GM19351 (cell line): Measurements from ENCODE around the gene NEXMIF.
"Not testable (repeated sequence)": the region's sequence is repeated elsewhere in the genome, so short reads cannot be mapped to it uniquely, and the experiment has no call there.

ENCODE experiments used
- ATAC-seq: cut with Tn5 transposase; IDR thresholded peaks from one replicate; pipeline ENCODE4 v1.9.1; 2021; ENCODE audit warnings: mild to moderate bottlenecking, moderate library complexity; ENCODE audit not compliant: unreplicated experiment

The NEXMIF gene

GRCh38 chrX:74925225-74926088 is at the start of gene NEXMIF:
Gene NEXMIF (minus strand): TSS chrX:74925452.
- peak; percentile 48 for ATAC-seq

GRCh38 chrX:74961962-74962361 is 36.7 kb upstream of the NEXMIF start:
- not testable (repeated sequence) for ATAC-seq

- no peak for ATAC-seq
These were observed 24.5 kb upstream of the NEXMIF start for GRCh38 chrX:74949717-74950116.

- ATAC-seq = no peak
These were observed 15.2 kb upstream of the NEXMIF start for GRCh38 chrX:74940414-74940813.

GRCh38 chrX:74931214-74931613 is 6.0 kb upstream of the NEXMIF start:
- ATAC-seq = no peak

- peak; percentile 40 for ATAC-seq
These were observed 615 bp downstream of the NEXMIF start for GRCh38 chrX:74924449-74925224.

GRCh38 chrX:74923942-74924448 is 1.3 kb downstream of the NEXMIF start:
- peak; percentile 20 for ATAC-seq

GRCh38 chrX:74922922-74923543 is 2.2 kb downstream of the NEXMIF start:
- ATAC-seq = peak; percentile 62

GRCh38 chrX:74911494-74911893 is 13.8 kb downstream of the NEXMIF start:
- peak; percentile 90 for ATAC-seq

GRCh38 chrX:74906417-74906816 is 18.8 kb downstream of the NEXMIF start:
- ATAC-seq = no peak

GRCh38 chrX:74902806-74903205 is 22.4 kb downstream of the NEXMIF start:
- ATAC-seq = no peak

- ATAC-seq = no peak
These were observed 32.7 kb downstream of the NEXMIF start for GRCh38 chrX:74892561-74892960.

GRCh38 chrX:74890676-74891430 is 34.4 kb downstream of the NEXMIF start:
- ATAC-seq = peak; percentile 87

- ATAC-seq = not testable (repeated sequence)
These were observed 42.9 kb downstream of the NEXMIF start for GRCh38 chrX:74882383-74882782.

- no peak for ATAC-seq
These were observed 59.5 kb downstream of the NEXMIF start for GRCh38 chrX:74865725-74866124.

- no peak for ATAC-seq
These were observed 72.0 kb downstream of the NEXMIF start for GRCh38 chrX:74853255-74853654.

- ATAC-seq = no peak
These were observed 89.7 kb downstream of the NEXMIF start for GRCh38 chrX:74835566-74835965.

- not testable (repeated sequence) for ATAC-seq
These were observed 105.5 kb downstream of the NEXMIF start for GRCh38 chrX:74819797-74820196.

- no peak for ATAC-seq
These were observed 110.6 kb downstream of the NEXMIF start for GRCh38 chrX:74814681-74815080.

- no peak for ATAC-seq
These were observed 120.7 kb downstream of the NEXMIF start for GRCh38 chrX:74804574-74804973.
